Right atrium auricular region (tissue), 2 donors: ENCODE data around the gene ZBTB46. TPM values are rescaled to one million over a fixed set of nuclear protein-coding genes. Genes with fewer than 3 reads are reported as not detected.

ENCODE experiments used
- DNase-seq: peaks from one replicate; pipeline ENCODE4 v3.0.0-alpha.2; 2019; ENCODE audit warnings: low spot score
- H3K27ac ChIP-seq, 2 donors: fragments of 200-600 bp; sonication (generic); 1 replicate in 1 of 2; 2 replicates in 1 of 2; pipeline ENCODE4 v1.5.1; 2016 to 2019
- H3K27me3 ChIP-seq, 2 donors: fragments of 200-600 bp; sonication (generic); one replicate each; pipeline versions ENCODE4 v1.5.1 to v1.6.0; 2017 to 2019
- H3K36me3 ChIP-seq: fragments of 200-600 bp; sonication (generic); one replicate; pipeline ENCODE4 v1.5.1; 2016
- H3K4me1 ChIP-seq, 2 donors: fragments of 200-600 bp; sonication (generic); one replicate each; pipeline versions ENCODE4 v1.5.1 to v1.6.0; 2017 to 2019
- H3K4me3 ChIP-seq, 2 donors: fragments of 200-600 bp; sonication (generic); 1 replicate in 1 of 2; 2 replicates in 1 of 2; pipeline ENCODE4 v1.5.1; 2017 to 2019; ENCODE audit warnings: mild to moderate bottlenecking in 1 of 2, moderate library complexity in 1 of 2
- H3K9me3 ChIP-seq, 2 donors: fragments of 200-600 bp; sonication (generic); one replicate each; pipeline ENCODE4 v1.5.1; 2019
- CTCF ChIP-seq, 2 donors: fragments of 200-600 bp; sonication (generic); IDR thresholded peaks; one replicate each; pipeline ENCODE4 v1.5.1; 2019; ENCODE audit warnings: antibody characterized with exemption in 2 of 2
- total RNA-seq, 2 donors: library from RNA; depleted of rRNA; stranded (reverse); fragments of >200 nt; gene quantifications; one replicate each; pipeline ENCODE4 v1.1.0, GENCODE V29; 2016

Gene ZBTB46
- total RNA-seq, 2 donors from 2014 or later = 12.2 to 17.8 TPM

GRCh38 chr20:63695424-63696305 lies 135.4 kb downstream of the ZBTB46 start:
- DNase-seq = no peak
- no peaks in the 10 kb centered on the region for H3K9me3 ChIP-seq
- H3K27ac ChIP-seq = peak overlapping the region; percentile 53 to 61
- H3K27me3 ChIP-seq = no peaks in the 10 kb centered on the region
- no peak overlapping the region for H3K4me3 ChIP-seq
- peaks cover 14% of the 10 kb centered on the region for H3K36me3 ChIP-seq
- TF ChIP-seq CTCF (IDR thresholded peaks at IDR 0.05) = no peak
- H3K4me1 ChIP-seq = peaks cover 0 to 52% of the 10 kb centered on the region in 2 donors

GRCh38 chr20:63694584-63695423 lies 136.3 kb downstream of the ZBTB46 start:
- H3K4me1 ChIP-seq = peaks cover 0 to 49% of the 10 kb centered on the region in 2 donors
- no peak for DNase-seq
- H3K9me3 ChIP-seq = no peaks in the 10 kb centered on the region
- TF ChIP-seq CTCF (IDR thresholded peaks at IDR 0.05) = no peak
- no peaks in the 10 kb centered on the region for H3K27me3 ChIP-seq
- no peak overlapping the region for H3K27ac ChIP-seq
- no peak overlapping the region for H3K4me3 ChIP-seq
- H3K36me3 ChIP-seq = peaks cover 14% of the 10 kb centered on the region

GRCh38 chr20:63693733-63694583 lies 137.1 kb downstream of the ZBTB46 start:
- no peak for DNase-seq
- no peak overlapping the region for H3K4me3 ChIP-seq
- peaks cover 14% of the 10 kb centered on the region for H3K36me3 ChIP-seq
- TF ChIP-seq CTCF (IDR thresholded peaks at IDR 0.05) = no peak
- no peak overlapping the region for H3K27ac ChIP-seq
- H3K9me3 ChIP-seq = no peaks in the 10 kb centered on the region
- peaks cover 0 to 46% of the 10 kb centered on the region in 2 donors for H3K4me1 ChIP-seq
- no peaks in the 10 kb centered on the region for H3K27me3 ChIP-seq

Other genes starting within 250 kb of the ZBTB46 start
- gene GMEB2, start 204.2 kb downstream of the ZBTB46 start, total RNA-seq = 1 to 10 TPM; 5.8 to 9.4 TPM
- gene STMN3, start 177.8 kb downstream of the ZBTB46 start, total RNA-seq = 10 to 100 TPM in 1 of 2 donors, 1 to 10 TPM in 1; 5.7 to 10.1 TPM
- gene RTEL1, start 173.0 kb downstream of the ZBTB46 start, total RNA-seq = 1 to 10 TPM; 4.8 to 9.2 TPM
- gene TNFRSF6B, start 134.6 kb downstream of the ZBTB46 start, total RNA-seq = 1 to 10 TPM; 1.2 to 3.8 TPM
- gene ARFRP1, start 123.3 kb downstream of the ZBTB46 start, total RNA-seq = 10 to 100 TPM; 33.5 to 39.4 TPM
- 10 to 100 TPM; 11.9 to 15.1 TPM for gene ZGPAT, start 123.2 kb downstream of the ZBTB46 start, total RNA-seq
- gene LIME1, start 94.6 kb downstream of the ZBTB46 start, total RNA-seq = 1 to 10 TPM; 2.4 to 2.5 TPM
- 10 to 100 TPM; 30.1 to 30.7 TPM for gene SLC2A4RG, start 91.5 kb downstream of the ZBTB46 start, total RNA-seq
- gene ABHD16B, start 30.2 kb upstream of the ZBTB46 start, total RNA-seq = not detected
- gene TPD52L2, start 34.0 kb upstream of the ZBTB46 start, total RNA-seq = 10 to 100 TPM; 80.6 to 84.0 TPM
- 10 to 100 TPM; 41.2 to 43.8 TPM for gene DNAJC5, start 63.9 kb upstream of the ZBTB46 start, total RNA-seq
- gene UCKL1, start 125.2 kb upstream of the ZBTB46 start, total RNA-seq = 10 to 100 TPM; 25.9 to 27.6 TPM
- gene ZNF512B, start 138.7 kb upstream of the ZBTB46 start, total RNA-seq = 1 to 10 TPM; 7.0 to 8.3 TPM
- 1 to 10 TPM; 3.1 to 3.7 TPM for gene SAMD10, start 148.4 kb upstream of the ZBTB46 start, total RNA-seq
- 10 to 100 TPM; 32.9 to 43.6 TPM for gene PRPF6, start 149.9 kb upstream of the ZBTB46 start, total RNA-seq
- gene C20orf204, start 204.9 kb upstream of the ZBTB46 start, total RNA-seq = under 1 TPM; 0.07 to 0.35 TPM
- 10 to 100 TPM; 15.1 to 17.2 TPM for gene SOX18, start 218.4 kb upstream of the ZBTB46 start, total RNA-seq
- 10 to 100 TPM; 17.8 to 25.5 TPM for gene TCEA2, start 231.9 kb upstream of the ZBTB46 start, total RNA-seq
- gene RGS19, start 248.3 kb upstream of the ZBTB46 start, total RNA-seq = 10 to 100 TPM in 1 of 2 donors, 1 to 10 TPM in 1; 7.8 to 14.1 TPM
- 1 to 10 TPM in 1 of 2 donors, under 1 TPM in 1; 0.75 to 1.4 TPM for gene OPRL1, start 248.8 kb upstream of the ZBTB46 start, total RNA-seq